H1 (cell line): ENCODE measurements around the gene BOD1L2. TPM values are rescaled to one million over a fixed set of nuclear protein-coding genes. Genes with fewer than 3 reads are reported as not detected.

Experiments used
- CTCF ChIA-PET: fragments of 300-600 bp; sonication (Branson Sonifier 250); formaldehyde crosslinking; loops from one replicate; lab custom pipeline; 2021; ENCODE audit not compliant: partially characterized antibody; lab: Charles Lee
- POLR2A ChIA-PET: fragments of 300-600 bp; sonication (Branson Sonifier 250); formaldehyde crosslinking; loops from one replicate; lab custom pipeline; 2021; ENCODE audit warnings: inconsistent platforms; ENCODE audit not compliant: partially characterized antibody; lab: Charles Lee
- DNase-seq, 2 experiments: peaks; one replicate each; pipeline versions ENCODE4 v3.0.0 to v3.0.0-alpha.2; 2010 to 2022; ENCODE audit warnings: low spot score in 2 of 2, low read depth in 1 of 2, mixed read lengths in 1 of 2
- FAIRE-seq: peaks from 2 replicates; lab custom pipeline; 2011; peaks lifted over from hg19 to GRCh38; lab: Jason Lieb, UNC
- H2AFZ ChIP-seq: 2 replicates; pipeline ENCODE4 v1.8.1; 2012; ENCODE audit warnings: low read length, inconsistent platforms
- H2AK5ac ChIP-seq: 2 replicates; pipeline ENCODE4 v1.6.1; 2013; ENCODE audit warnings: low read depth, low read length
- H2BK120ac ChIP-seq: replicated peaks from 2 replicates; pipeline ENCODE3; 2013; ENCODE audit warnings: low read depth, low read length, inconsistent platforms
- H2BK12ac ChIP-seq: 2 replicates; pipeline ENCODE4 v1.6.1; 2013; ENCODE audit warnings: low read depth, low read length
- H2BK15ac ChIP-seq: 2 replicates; pipeline ENCODE4 v1.6.1; 2013; ENCODE audit warnings: low read length
- H2BK20ac ChIP-seq: 2 replicates; pipeline ENCODE4 v1.6.1; 2013; ENCODE audit warnings: low read length
- H2BK5ac ChIP-seq: 2 replicates; pipeline ENCODE4 v1.6.1; 2013; ENCODE audit warnings: low read depth, low read length
- H3K14ac ChIP-seq: 2 replicates; pipeline ENCODE4 v1.6.1; 2013; ENCODE audit warnings: inconsistent platforms; ENCODE audit not compliant: insufficient read length
- H3K18ac ChIP-seq: 2 replicates; pipeline ENCODE4 v1.6.1; 2013; ENCODE audit warnings: low read length; ENCODE audit errors: extremely low read depth
- H3K23ac ChIP-seq: 2 replicates; pipeline ENCODE4 v1.6.1; 2013; ENCODE audit warnings: inconsistent platforms; ENCODE audit not compliant: insufficient read length
- H3K23me2 ChIP-seq: 2 replicates; pipeline ENCODE4 v1.6.1; 2013; ENCODE audit warnings: low read depth, low read length
- H3K27ac ChIP-seq: 2 replicates; pipeline ENCODE4 v1.6.1; 2011; ENCODE audit warnings: low read depth, low read length, inconsistent platforms
- H3K27me3 ChIP-seq, 4 experiments: replicated peaks in 1 of 4; 1 replicate in 1 of 4; 2 replicates in 3 of 4; pipeline versions ENCODE4 v1.6.1 to v1.8.1; 2011 to 2013; ENCODE audit warnings: low read length in 3 of 4, mild to moderate bottlenecking in 3 of 4, inconsistent platforms in 2 of 4, mixed read lengths in 2 of 4, moderate library complexity in 1 of 4; ENCODE audit not compliant: control insufficient read depth in 3 of 4, insufficient read depth in 3 of 4; ENCODE audit errors: extremely low read depth in 1 of 4
- H3K36me3 ChIP-seq, 4 experiments: 2 replicates each; pipeline versions ENCODE4 v1.6.1 to v1.8.1; 2011 to 2013; ENCODE audit warnings: mild to moderate bottlenecking in 4 of 4, low read length in 3 of 4, moderate library complexity in 2 of 4, control low read depth in 1 of 4, inconsistent platforms in 1 of 4; ENCODE audit not compliant: insufficient read depth in 4 of 4, control insufficient read depth in 2 of 4
- H3K4ac ChIP-seq: replicated peaks from 2 replicates; pipeline ENCODE3; 2013; ENCODE audit warnings: low read length, low read depth, mixed read lengths, inconsistent platforms; ENCODE audit not compliant: insufficient read length
- H3K4me1 ChIP-seq, 4 experiments: replicated peaks in 1 of 4; 1 replicate in 1 of 4; 2 replicates in 3 of 4; pipeline versions ENCODE4 v1.6.1 to v1.8.1; 2011 to 2013; ENCODE audit warnings: low read length in 3 of 4, inconsistent platforms in 2 of 4, mixed read lengths in 1 of 4; ENCODE audit not compliant: insufficient read depth in 4 of 4, control insufficient read depth in 3 of 4
- H3K4me2 ChIP-seq, 2 experiments: 2 replicates each; pipeline versions ENCODE4 v1.6.1 to v1.8.1; 2011 to 2013; ENCODE audit warnings: low read depth in 2 of 2, low read length in 2 of 2, control low read depth in 1 of 2, inconsistent platforms in 1 of 2, mild to moderate bottlenecking in 1 of 2; ENCODE audit not compliant: insufficient read depth in 1 of 2
- H3K4me3 ChIP-seq, 4 experiments: fragments of 200-600, 300-600 bp in 1 of 4; sonication (generic), shearing (Covaris generic), sonication (Bioruptor Twin) in 1 of 4; 2 replicates each; pipeline versions ENCODE4 v1.5.1 to v1.8.1; 2011 to 2016; ENCODE audit warnings: low read length in 4 of 4, low read depth in 3 of 4, control low read depth in 2 of 4, inconsistent platforms in 2 of 4, mild to moderate bottlenecking in 2 of 4, mixed read lengths in 1 of 4, moderate library complexity in 1 of 4; ENCODE audit not compliant: insufficient read depth in 2 of 4; ENCODE audit errors: extremely low read depth in 1 of 4
- H3K56ac ChIP-seq: replicated peaks from 2 replicates; pipeline ENCODE3; 2013; ENCODE audit warnings: low read depth, mild to moderate bottlenecking, mixed read lengths, low read length, inconsistent platforms; ENCODE audit not compliant: insufficient read length
- H3K79me1 ChIP-seq: 2 replicates; pipeline ENCODE4 v1.6.1; 2013; ENCODE audit warnings: low read depth, low read length, control low read depth
- H3K79me2 ChIP-seq, 2 experiments: 2 replicates each; pipeline versions ENCODE4 v1.6.1 to v1.8.1; 2012 to 2013; ENCODE audit warnings: low read length in 2 of 2, mild to moderate bottlenecking in 2 of 2, inconsistent platforms in 1 of 2; ENCODE audit not compliant: insufficient read depth in 2 of 2, control insufficient read depth in 1 of 2
- H3K9ac ChIP-seq, 4 experiments: replicated peaks in 1 of 4; 1 replicate in 1 of 4; 2 replicates in 3 of 4; pipeline versions ENCODE4 v1.6.1 to v1.8.1; 2011 to 2013; ENCODE audit warnings: low read depth in 3 of 4, low read length in 3 of 4, control low read depth in 2 of 4, mild to moderate bottlenecking in 2 of 4, moderate library complexity in 2 of 4, inconsistent platforms in 1 of 4; ENCODE audit errors: extremely low read depth in 1 of 4
- H3K9me3 ChIP-seq, 2 experiments: 2 replicates each; pipeline versions ENCODE4 v1.6.1 to v1.8.1; 2012 to 2013; ENCODE audit warnings: mild to moderate bottlenecking in 2 of 2, moderate library complexity in 2 of 2, control low read depth in 1 of 2, inconsistent platforms in 1 of 2, low read depth in 1 of 2, low read length in 1 of 2, mixed read lengths in 1 of 2; ENCODE audit not compliant: insufficient read depth in 2 of 2
- H4K20me1 ChIP-seq, 2 experiments: replicated peaks in 1 of 2; 2 replicates each; pipeline versions ENCODE3 to v1.8.1; 2011 to 2013; ENCODE audit warnings: inconsistent platforms in 2 of 2, low read length in 2 of 2, mild to moderate bottlenecking in 1 of 2; ENCODE audit not compliant: insufficient read depth in 2 of 2, control insufficient read depth in 1 of 2
- H4K5ac ChIP-seq: 2 replicates; pipeline ENCODE4 v1.6.1; 2013; ENCODE audit warnings: low read length, low read depth, mixed read lengths, inconsistent platforms; ENCODE audit not compliant: insufficient read length
- H4K8ac ChIP-seq: 2 replicates; pipeline ENCODE4 v1.8.0; 2013; ENCODE audit warnings: mild to moderate bottlenecking, moderate library complexity, low read length, inconsistent platforms; ENCODE audit not compliant: insufficient read depth; ENCODE audit errors: extremely low read depth
- H4K91ac ChIP-seq: replicated peaks from 2 replicates; pipeline ENCODE3; 2013; ENCODE audit warnings: low read length, mixed read lengths, inconsistent platforms; ENCODE audit not compliant: insufficient read length
- SP4 ChIP-seq: IDR thresholded peaks from 2 replicates; pipeline ENCODE4 v1.6.1; 2012; ENCODE audit warnings: low read length, inconsistent platforms
- WGBS, 2 experiments: shearing (Covaris generic) in 1 of 2; methylation state at CpG; one replicate each; pipeline versions ENCODE4 v1.1.6 to v1.1.7; 2013 to 2015; ENCODE audit warnings: low lambda C conversion rate in 2 of 2, mixed read lengths in 2 of 2, inconsistent platforms in 1 of 2, low coverage in 1 of 2, missing lambda C conversion rate in 1 of 2; ENCODE audit not compliant: insufficient replicate concordance in 2 of 2, insufficient coverage in 1 of 2, insufficient read length in 1 of 2; ENCODE audit errors: extremely low coverage in 1 of 2, missing lambda C conversion rate in 1 of 2; 5-methylcytosine and 5-hydroxymethylcytosine counted together
- polyA plus RNA-seq, 7 experiments: library from polyadenylated mRNA; depleted of rRNA in 3 of 7; stranded (reverse) in 5 of 7; unstranded in 2 of 7; fragments of >200 nt in 5 of 7; fragments of 200-250 nt in 2 of 7; gene quantifications; 1 replicate in 5 of 7; 2 replicates in 1 of 7; 4 replicates in 1 of 7; pipeline versions ENCODE4 v1.2.1 to v1.2.3, GENCODE V29; 2011 to 2013; ENCODE audit warnings: missing spikeins in 2 of 7, mixed read lengths in 2 of 7
- total RNA-seq: library from RNA; stranded (reverse); fragmentation: NEBNext Ultra II Directional; extraction: Animal tissue kit (Norgen Biotek cat#: 25700); gene quantifications from 2 replicates; pipeline ENCODE4 v1.2.1, GENCODE V29; 2021
- TF ChIP-seq, protein P1 (sequence below): IDR thresholded peaks from 2 replicates; pipeline ENCODE4 v1.6.1; 2011; ENCODE audit warnings: low read length, improper control_type of control experiment

BOD1L2 gene
- total and polyA plus RNA-seq, 2 of the 8 experiments (the other 6 are each of a cell fraction or from before 2014, with no cell fraction given): not detected

DNA sequence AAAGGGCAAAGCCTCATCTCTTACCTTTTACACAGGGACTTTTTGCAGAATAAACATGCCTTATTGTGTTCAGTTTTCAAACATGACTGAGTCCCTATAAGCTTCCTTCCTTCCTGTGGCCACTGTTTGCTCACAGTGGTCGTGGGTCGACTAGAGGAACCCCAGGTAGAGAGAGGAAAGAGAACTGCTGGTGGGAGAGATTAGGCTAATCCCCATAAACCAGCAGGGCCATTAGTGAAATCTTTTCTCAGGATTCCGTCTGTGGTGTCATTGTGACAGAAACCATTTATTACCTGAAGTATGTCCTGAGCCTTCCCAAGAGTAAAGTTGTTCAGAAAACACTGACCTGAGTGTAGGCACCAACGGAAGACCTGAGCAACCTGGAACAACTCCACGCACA, 21.3 kb upstream of the BOD1L2 start:
- CTCF ChIA-PET: interaction anchor here (1.8 to 3.6 kb wide), 2 partner anchors 10 to 321 kb away, joined by 5 to 13 read pairs; no protein-coding TSS in a partner anchor
- no peak overlapping the region for H3K18ac ChIP-seq
- H2AFZ ChIP-seq: no peak overlapping the region
- H3K79me1 ChIP-seq: no peaks in the 10 kb centered on the region
- no peak for FAIRE-seq
- no peak overlapping the region for H3K27ac ChIP-seq
- H3K4me3 ChIP-seq: no peak overlapping the region
- no peak overlapping the region for H3K4me2 ChIP-seq
- H4K20me1 ChIP-seq: no peaks in the 10 kb centered on the region
- no peak overlapping the region for H3K4ac ChIP-seq
- no peak overlapping the region for H3K9ac ChIP-seq
- H2BK12ac ChIP-seq: no peak overlapping the region
- 0 out of 2 replicates have a peak overlapping the region, but pooled peaks have one; percentile 63 for H2BK20ac ChIP-seq
- H2BK5ac ChIP-seq: no peak overlapping the region
- no peak overlapping the region for H3K14ac ChIP-seq
- no peaks in the 10 kb centered on the region; a peak in 1 of 8 replicates for H3K36me3 ChIP-seq
- WGBS, 2 experiments: 74% methylated on average over 5 of the region's 5 CpGs; no CpG with 5 or more reads in 1 of the 2 experiments
- no peaks in the 10 kb centered on the region for H3K9me3 ChIP-seq
- H2BK120ac ChIP-seq: no peak overlapping the region
- POLR2A ChIA-PET: interaction anchor here (1.0 kb wide), 1 partner anchor 9 kb away, joined by 5 read pairs; no protein-coding TSS in a partner anchor
- no peaks in the 10 kb centered on the region; a peak in 1 of 7 replicates for H3K27me3 ChIP-seq
- H4K5ac ChIP-seq: no peak overlapping the region
- H3K79me2 ChIP-seq: no peaks in the 10 kb centered on the region
- H2BK15ac ChIP-seq: no peak overlapping the region
- no peak overlapping the region for H3K56ac ChIP-seq
- no peak for DNase-seq
- no peak overlapping the region for H4K91ac ChIP-seq
- no peak overlapping the region for H2AK5ac ChIP-seq
- peaks cover 4 to 14% (median 5%) of the 10 kb centered on the region in 4 experiments; a peak in 4 of 7 replicates for H3K4me1 ChIP-seq
- peaks cover 4% of the 10 kb centered on the region for H3K23me2 ChIP-seq
- no peak overlapping the region for H3K23ac ChIP-seq
- no peak overlapping the region for H4K8ac ChIP-seq
- TF ChIP-seq, protein P1, sequence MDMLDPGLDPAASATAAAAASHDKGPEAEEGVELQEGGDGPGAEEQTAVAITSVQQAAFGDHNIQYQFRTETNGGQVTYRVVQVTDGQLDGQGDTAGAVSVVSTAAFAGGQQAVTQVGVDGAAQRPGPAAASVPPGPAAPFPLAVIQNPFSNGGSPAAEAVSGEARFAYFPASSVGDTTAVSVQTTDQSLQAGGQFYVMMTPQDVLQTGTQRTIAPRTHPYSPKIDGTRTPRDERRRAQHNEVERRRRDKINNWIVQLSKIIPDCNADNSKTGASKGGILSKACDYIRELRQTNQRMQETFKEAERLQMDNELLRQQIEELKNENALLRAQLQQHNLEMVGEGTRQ: no peak
- no peak for TF ChIP-seq SP4
